Measurements from ENCODE around the gene PPCDC.

DNA sequence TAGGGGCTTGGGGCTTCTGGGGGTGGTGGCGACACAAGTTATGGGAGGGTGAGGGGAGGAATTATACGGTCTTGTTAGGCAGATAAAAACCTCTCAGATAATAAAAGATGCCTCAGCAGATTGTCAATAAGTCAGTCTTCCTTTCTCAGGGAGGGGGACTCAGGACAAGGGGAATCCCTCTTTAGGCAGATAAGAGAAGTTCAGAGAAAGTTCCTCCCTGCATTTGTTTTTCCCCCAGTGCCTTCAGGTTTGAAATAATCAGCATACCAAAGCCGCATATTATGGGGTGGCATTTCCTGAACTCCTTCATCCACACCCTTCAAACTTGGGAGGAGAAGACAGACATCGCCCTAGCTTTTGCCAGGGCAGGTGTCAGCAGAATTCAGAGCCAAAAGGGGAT is 8.5 kb downstream of the PPCDC start:
- TF ChIP-seq IRF3 (IDR thresholded peaks at IDR 0.05; ENCODE audit: low read depth, low read length) (no peak), RCOR1 (IDR thresholded peaks at IDR 0.05; ENCODE audit: low read length) (no peak), POLR2AphosphoS5 (IDR thresholded peaks at IDR 0.05; ENCODE audit: low read depth, low read length) (no peak), FOSL2 (IDR thresholded peaks at IDR 0.05; ENCODE audit: borderline replicate concordance, low read depth) (no peak)
- TF ChIP-seq, protein P1, sequence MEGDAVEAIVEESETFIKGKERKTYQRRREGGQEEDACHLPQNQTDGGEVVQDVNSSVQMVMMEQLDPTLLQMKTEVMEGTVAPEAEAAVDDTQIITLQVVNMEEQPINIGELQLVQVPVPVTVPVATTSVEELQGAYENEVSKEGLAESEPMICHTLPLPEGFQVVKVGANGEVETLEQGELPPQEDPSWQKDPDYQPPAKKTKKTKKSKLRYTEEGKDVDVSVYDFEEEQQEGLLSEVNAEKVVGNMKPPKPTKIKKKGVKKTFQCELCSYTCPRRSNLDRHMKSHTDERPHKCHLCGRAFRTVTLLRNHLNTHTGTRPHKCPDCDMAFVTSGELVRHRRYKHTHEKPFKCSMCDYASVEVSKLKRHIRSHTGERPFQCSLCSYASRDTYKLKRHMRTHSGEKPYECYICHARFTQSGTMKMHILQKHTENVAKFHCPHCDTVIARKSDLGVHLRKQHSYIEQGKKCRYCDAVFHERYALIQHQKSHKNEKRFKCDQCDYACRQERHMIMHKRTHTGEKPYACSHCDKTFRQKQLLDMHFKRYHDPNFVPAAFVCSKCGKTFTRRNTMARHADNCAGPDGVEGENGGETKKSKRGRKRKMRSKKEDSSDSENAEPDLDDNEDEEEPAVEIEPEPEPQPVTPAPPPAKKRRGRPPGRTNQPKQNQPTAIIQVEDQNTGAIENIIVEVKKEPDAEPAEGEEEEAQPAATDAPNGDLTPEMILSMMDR (IDR thresholded peaks at IDR 0.05): no peak
- TF ChIP-seq, protein P2, sequence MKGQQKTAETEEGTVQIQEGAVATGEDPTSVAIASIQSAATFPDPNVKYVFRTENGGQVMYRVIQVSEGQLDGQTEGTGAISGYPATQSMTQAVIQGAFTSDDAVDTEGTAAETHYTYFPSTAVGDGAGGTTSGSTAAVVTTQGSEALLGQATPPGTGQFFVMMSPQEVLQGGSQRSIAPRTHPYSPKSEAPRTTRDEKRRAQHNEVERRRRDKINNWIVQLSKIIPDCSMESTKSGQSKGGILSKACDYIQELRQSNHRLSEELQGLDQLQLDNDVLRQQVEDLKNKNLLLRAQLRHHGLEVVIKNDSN (IDR thresholded peaks at IDR 0.05; ENCODE audit: borderline replicate concordance, low read depth): no peak
- TF ChIP-seq, protein P3, sequence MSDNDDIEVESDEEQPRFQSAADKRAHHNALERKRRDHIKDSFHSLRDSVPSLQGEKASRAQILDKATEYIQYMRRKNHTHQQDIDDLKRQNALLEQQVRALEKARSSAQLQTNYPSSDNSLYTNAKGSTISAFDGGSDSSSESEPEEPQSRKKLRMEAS (IDR thresholded peaks at IDR 0.05; ENCODE audit: low read depth): no peak
